Measurements from ENCODE around the gene GLS.

GRCh38 chr2:190891889-190892288 lies 11.3 kb downstream of the GLS start:
- TF ChIP-seq, protein P1, sequence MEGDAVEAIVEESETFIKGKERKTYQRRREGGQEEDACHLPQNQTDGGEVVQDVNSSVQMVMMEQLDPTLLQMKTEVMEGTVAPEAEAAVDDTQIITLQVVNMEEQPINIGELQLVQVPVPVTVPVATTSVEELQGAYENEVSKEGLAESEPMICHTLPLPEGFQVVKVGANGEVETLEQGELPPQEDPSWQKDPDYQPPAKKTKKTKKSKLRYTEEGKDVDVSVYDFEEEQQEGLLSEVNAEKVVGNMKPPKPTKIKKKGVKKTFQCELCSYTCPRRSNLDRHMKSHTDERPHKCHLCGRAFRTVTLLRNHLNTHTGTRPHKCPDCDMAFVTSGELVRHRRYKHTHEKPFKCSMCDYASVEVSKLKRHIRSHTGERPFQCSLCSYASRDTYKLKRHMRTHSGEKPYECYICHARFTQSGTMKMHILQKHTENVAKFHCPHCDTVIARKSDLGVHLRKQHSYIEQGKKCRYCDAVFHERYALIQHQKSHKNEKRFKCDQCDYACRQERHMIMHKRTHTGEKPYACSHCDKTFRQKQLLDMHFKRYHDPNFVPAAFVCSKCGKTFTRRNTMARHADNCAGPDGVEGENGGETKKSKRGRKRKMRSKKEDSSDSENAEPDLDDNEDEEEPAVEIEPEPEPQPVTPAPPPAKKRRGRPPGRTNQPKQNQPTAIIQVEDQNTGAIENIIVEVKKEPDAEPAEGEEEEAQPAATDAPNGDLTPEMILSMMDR (conservative IDR thresholded peaks at IDR 0.05 in 1 of 2, IDR thresholded peaks at IDR 0.05 in 1 of 2; ENCODE audit: low read depth in 1 of 2, low read length in 2 of 2), result no peak
- TF ChIP-seq EZH2 (IDR thresholded peaks at IDR 0.05; ENCODE audit: low read length, missing control alignments), result no peak
